GM18517 (cell line): ENCODE data around the gene PCSK4.

ENCODE experiments used
- ATAC-seq: cut with Tn5 transposase; IDR thresholded peaks from one replicate; pipeline ENCODE4 v1.9.1; 2021; ENCODE audit warnings: mild to moderate bottlenecking, moderate library complexity; ENCODE audit not compliant: unreplicated experiment

The PCSK4 gene

DNA sequence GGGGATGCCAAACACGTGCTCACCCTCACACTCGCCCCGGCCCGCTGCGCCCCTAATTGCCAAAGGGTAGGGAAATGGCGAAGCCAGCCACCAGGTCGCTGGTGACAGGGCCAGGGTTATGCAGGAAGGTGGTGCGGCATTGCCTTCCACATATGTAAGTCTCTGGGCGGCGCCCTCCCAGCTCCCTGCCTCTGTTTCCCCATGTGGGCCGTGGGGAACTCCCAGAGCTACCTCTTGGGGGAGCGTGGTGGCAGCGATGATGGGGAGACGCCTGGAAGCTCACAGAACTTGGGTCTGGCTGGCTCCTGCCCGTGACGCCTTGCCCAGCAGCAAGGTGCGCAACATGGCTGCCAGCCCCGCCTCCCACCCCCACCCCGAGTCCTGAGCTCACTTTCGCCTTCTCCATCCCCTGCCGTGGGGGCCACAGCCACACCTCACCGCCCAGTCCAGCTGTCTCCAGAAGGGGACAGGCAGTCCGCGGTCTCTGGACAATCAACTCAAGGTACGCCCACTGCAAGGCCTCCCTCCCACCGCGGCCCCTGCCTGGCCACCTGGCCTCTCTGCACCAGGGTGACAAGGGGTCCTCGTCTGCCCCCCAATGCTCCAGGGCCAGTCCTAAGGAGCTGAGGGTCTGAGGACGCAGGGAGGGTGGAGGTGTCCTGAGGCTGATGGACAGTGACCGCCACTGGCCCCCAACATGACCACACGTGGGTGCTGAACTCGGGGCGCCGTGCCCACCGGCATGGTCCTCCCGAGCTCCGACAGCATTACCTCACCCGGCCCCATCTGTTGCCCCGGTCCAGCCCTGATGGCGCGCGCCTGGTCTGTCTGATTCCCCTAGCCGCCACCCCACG, 17.7 kb downstream of the PCSK4 start:
- ATAC-seq, result no peak

DNA sequence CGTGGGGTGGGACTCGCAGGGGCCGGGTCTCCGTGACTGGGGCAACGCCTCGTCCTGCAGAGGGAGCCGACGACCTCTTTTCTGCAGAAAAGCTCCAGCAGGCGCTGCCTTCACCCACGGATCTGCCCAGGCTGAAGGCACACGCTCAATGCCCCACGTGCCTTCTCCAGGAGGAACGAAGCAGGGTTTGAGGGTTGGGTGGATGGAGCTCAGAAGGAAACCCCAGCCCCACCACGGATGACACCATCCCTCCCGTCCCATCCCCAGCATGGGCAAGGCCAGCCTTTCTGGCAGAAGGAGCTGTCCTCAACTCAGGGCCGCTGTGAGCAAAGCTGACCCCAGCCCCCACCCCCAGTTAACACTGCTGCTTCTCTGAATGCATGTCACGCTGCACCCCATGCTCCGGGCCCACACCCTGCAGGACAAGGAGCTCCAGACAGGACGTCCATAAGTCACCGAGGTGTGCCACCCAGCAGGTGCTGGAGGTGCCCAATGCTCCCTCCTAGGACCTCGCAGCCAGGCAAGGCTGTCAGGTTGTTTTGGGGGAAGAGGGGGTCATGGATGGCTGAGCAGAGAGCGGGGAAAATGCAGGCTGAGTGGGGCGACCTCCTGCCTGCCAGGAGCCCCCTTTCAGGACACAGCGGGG, 18.5 kb downstream of the PCSK4 start:
- ATAC-seq, result no peak

- no peak for ATAC-seq
These were observed 19.1 kb downstream of the PCSK4 start for GRCh38 chr19:1471010-1471514.

- ATAC-seq, result no peak
These were observed 19.7 kb downstream of the PCSK4 start for GRCh38 chr19:1470305-1471009.

DNA sequence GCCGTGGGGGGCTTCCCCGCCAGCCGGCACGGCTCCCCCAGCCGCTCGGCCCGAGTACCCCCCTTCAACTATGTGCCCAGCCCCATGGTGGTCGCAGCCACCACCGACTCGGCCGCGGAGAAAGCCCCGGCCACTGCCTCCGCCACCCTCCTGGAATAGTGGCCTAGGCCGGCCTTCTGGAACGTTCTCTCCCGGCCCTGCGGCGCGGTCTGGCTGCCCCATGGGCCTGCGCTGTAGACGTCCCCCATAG, 20.2 kb downstream of the PCSK4 start:
- ATAC-seq, result no peak

DNA sequence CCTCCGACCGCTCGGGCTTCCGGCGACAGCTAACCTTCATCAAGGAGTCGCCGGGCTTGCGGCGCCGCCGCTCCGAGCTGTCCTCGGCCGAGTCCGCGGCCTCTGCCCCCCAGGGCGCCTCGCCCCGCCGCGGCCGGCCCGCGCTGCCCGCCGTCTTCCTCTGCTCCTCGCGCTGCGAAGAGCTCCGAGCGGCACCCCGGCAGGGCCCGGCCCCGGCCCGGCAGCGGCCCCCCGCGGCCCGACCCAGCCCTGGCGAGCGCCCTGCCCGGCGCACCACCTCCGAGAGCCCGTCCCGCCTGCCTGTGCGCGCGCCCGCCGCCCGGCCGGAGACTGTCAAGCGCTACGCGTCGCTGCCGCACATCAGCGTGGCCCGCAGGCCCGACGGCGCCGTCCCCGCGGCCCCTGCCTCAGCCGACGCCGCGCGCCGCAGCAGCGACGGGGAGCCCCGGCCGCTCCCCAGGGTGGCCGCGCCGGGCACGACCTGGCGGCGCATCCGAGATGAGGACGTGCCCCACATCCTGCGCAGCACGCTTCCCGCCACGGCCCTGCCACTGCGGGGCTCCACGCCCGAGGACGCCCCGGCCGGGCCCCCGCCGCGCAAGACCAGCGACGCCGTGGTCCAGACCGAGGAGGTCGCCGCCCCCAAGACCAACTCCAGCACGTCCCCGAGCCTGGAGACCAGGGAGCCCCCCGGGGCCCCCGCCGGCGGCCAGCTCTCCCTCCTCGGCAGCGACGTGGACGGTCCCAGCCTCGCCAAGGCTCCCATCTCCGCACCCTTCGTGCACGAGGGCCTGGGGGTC, 20.7 kb downstream of the PCSK4 start:
- no peak for ATAC-seq

DNA sequence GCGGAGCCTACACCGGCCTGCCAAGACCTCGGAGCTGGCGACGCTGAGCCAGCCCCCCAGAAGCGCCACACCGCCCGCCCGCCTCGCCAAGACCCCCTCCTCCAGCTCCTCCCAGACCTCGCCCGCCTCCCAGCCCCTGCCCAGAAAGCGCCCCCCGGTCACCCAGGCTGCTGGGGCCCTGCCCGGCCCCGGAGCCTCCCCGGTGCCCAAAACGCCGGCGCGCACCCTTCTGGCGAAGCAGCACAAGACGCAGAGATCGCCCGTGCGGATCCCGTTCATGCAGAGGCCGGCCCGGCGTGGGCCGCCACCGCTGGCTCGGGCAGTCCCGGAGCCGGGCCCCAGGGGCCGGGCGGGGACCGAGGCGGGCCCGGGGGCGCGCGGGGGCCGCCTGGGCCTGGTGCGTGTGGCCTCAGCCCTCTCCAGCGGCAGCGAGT, 21.3 kb downstream of the PCSK4 start:
- no peak for ATAC-seq

DNA sequence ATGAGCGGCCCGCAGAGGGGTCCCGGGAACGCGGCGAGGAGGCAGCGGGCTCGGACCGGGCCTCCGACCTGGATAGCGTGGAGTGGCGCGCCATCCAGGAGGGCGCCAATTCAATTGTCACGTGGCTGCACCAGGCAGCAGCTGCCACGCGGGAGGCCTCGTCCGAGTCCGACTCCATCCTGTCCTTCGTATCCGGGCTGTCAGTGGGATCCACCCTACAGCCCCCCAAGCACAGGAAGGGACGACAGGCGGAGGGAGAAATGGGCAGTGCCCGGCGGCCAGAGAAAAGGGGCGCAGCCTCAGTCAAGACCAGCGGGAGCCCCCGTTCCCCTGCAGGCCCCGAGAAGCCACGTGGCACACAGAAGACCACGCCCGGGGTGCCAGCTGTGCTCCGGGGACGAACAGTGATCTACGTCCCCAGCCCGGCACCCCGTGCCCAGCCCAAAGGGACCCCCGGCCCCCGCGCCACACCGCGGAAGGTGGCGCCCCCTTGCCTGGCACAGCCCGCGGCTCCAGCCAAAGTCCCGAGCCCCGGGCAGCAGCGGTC, 21.8 kb downstream of the PCSK4 start:
- no peak for ATAC-seq

DNA sequence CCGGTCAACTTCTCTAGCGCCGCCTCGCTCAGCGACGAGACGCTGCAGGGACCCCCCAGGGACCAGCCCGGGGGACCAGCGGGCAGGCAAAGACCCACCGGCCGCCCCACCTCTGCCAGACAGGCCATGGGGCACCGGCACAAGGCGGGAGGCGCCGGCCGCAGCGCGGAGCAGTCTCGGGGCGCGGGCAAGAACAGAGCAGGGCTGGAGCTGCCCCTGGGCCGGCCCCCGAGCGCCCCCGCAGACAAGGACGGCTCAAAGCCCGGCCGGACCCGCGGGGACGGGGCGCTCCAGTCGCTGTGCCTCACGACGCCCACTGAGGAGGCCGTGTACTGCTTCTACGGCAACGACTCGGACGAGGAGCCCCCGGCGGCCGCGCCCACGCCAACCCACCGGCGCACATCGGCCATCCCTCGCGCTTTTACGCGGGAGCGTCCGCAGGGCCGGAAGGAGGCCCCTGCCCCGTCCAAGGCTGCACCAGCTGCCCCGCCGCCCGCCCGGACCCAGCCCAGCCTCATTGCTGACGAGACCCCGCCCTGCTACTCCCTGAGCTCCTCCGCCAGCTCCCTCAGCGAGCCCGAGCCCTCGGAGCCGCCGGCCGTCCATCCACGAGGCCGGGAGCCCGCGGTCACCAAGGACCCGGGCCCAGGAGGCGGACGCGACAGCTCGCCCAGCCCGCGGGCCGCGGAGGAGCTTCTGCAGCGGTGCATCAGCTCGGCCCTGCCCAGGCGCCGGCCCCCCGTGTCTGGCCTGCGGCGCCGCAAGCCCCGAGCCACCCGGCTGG, 22.5 kb downstream of the PCSK4 start:
- no peak for ATAC-seq

GRCh38 chr19:1467215-1467489, 23.0 kb downstream of the PCSK4 start:
- ATAC-seq, result no peak

DNA sequence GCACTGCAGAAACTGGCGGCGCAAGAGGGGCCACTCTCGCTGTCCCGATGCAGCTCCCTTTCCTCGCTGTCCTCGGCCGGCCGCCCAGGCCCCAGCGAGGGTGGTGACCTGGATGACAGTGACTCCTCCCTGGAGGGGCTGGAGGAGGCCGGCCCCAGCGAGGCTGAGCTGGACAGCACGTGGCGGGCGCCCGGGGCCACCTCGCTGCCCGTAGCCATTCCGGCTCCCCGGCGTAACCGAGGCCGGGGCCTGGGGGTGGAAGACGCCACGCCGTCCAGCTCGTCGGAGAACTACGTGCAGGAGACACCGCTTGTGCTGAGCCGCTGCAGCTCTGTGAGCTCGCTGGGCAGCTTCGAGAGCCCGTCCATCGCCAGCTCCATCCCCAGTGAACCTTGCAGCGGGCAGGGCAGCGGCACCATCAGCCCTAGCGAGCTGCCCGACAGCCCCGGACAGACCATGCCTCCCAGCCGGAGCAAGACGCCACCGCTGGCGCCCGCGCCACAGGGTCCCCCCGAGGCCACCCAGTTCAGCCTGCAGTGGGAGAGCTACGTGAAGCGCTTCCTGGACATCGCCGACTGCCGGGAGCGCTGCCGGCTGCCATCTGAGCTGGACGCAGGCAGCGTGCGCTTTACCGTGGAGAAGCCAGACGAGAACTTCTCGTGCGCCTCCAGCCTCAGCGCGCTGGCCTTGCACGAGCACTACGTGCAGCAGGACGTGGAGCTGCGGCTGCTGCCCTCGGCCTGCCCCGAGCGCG, 23.5 kb downstream of the PCSK4 start:
- no peak for ATAC-seq

GRCh38 chr19:1466018-1466460, 24.1 kb downstream of the PCSK4 start:
- ATAC-seq, result no peak

DNA sequence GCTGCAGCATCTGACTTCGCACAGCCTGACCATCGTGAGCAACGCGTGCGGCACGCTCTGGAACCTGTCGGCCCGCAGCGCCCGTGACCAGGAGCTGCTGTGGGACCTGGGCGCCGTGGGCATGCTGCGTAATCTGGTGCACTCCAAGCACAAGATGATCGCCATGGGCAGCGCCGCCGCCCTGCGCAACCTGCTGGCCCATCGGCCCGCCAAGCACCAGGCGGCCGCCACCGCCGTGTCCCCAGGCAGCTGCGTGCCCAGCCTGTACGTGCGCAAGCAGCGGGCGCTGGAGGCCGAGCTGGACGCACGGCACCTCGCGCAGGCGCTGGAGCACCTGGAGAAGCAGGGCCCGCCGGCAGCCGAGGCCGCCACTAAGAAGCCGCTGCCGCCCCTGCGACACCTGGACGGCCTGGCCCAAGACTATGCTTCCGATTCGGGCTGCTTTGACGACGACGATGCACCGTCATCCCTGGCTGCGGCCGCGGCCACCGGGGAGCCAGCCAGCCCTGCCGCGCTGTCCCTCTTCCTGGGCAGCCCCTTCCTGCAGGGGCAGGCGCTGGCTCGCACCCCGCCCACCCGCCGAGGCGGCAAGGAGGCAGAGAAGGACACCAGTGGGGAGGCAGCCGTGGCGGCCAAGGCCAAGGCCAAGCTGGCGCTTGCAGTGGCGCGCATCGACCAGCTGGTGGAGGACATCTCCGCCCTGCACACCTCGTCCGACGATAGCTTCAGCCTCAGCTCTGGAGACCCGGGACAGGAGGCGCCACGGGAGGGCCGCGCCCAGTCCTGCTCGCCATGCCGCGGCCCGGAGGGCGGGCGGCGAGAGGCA, 24.7 kb downstream of the PCSK4 start:
- no peak for ATAC-seq

DNA sequence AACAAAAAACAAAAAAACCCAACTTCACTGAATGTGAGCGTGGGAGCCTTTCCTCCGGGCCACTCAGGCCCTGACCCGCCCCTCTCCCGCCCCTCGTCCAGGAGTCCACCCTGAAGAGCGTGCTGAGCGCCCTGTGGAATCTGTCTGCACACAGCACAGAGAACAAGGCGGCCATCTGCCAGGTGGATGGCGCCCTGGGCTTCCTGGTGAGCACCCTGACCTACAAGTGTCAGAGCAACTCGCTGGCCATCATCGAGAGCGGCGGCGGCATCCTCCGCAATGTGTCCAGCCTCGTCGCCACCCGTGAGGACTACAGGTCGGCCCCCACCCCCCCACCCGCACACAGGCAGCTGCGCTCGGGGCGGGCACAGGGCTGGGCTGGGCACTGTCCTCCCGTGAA, 28.3 kb downstream of the PCSK4 start:
- ATAC-seq, result no peak

- no peak for ATAC-seq
These were observed 29.8 kb downstream of the PCSK4 start for GRCh38 chr19:1460033-1460995.

DNA sequence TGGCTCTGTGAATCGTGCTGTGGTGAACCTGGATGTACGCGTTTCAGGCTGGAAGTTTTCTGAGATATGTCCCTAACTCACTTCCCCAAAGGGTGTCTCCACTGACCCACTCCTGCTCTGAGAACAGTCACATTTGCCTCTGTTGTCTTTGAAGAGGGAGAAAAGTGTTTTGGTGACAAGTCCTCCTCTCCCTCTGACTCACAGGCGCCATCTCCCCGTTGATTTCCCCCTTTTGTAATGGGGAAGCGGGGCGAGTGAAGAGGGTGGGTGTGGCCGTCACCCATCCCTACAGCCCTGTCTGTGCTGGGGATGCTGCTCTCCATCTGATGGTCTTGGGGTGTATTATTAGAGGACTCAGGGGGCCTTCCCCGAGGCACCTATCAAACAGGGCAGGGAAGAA, 30.7 kb downstream of the PCSK4 start:
- no peak for ATAC-seq

- no peak for ATAC-seq
These were observed 32.3 kb downstream of the PCSK4 start for GRCh38 chr19:1457892-1458291.
